Measurements from ENCODE around the gene GJC2. TPM values are rescaled to one million over a fixed set of nuclear protein-coding genes. Genes with fewer than 3 reads are reported as not detected.
A peak's percentile ranks its signal among the peaks of the same experiment; 100 is the strongest.

GJC2 gene
- total RNA-seq, 1 experiment from 2014 or later: 1.6 TPM

DNA sequence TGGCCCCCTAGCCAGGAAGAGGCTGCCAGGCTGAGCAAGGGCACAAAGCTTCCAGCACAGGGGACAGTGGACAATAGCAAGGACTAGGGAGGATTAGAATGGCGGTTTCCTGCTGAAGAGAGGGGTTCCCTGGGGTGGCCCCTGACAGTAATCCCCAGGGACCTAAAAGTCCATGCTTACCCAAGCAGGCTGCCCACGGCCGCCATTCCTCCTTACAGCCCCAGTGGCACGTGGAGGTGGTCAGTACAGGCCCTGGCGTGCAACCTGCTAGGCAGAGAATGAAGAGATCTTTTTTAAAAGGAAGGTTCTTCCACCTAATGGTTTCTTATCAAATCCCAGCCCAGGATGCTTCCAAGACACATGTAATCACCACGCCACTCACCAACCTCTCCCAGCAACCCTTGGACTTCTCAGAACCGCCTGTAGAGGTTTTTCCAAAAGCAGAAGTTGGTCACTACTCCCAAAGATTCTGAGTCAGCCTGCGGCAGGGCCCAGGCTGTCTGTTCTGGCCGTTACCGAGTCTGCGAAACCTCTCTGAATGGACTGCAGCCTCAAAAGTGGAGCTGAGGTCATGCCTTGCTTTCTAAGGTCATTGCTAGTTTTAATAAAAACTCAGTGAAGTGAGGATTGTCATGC is 41.6 kb upstream of the GJC2 start:
- H2AFZ ChIP-seq (ENCODE audit: low read length): no peak overlapping the region
- no peak overlapping the region for H2BK15ac ChIP-seq (ENCODE audit: low read depth, low read length)
- H3K27me3 Mint-ChIP-seq (ENCODE audit: low read depth): peaks cover 19% of the 10 kb centered on the region
- no peak for DNase-seq
- H3K36me3 Mint-ChIP-seq (ENCODE audit: insufficient read depth in 1 of 3, low read depth in 3 of 3): peaks cover 15 to 19% (median 16%) of the 10 kb centered on the region in 3 experiments; a peak in 6 of 7 replicates
- no peak overlapping the region for H4K91ac ChIP-seq (ENCODE audit: insufficient read length, low read depth, low read length)
- no peak overlapping the region for H2BK120ac ChIP-seq (ENCODE audit: low read depth, low read length, poor library complexity, severe bottlenecking)
- H3K27me3 ChIP-seq (ENCODE audit: insufficient read depth, low read length): no peaks in the 10 kb centered on the region
- no peak overlapping the region for H4K8ac ChIP-seq (replicated peaks; ENCODE audit: insufficient read length, low read depth, low read length)
- H4K5ac ChIP-seq (ENCODE audit: insufficient read length, low read depth, low read length): no peak overlapping the region
- no peak overlapping the region for H3K56ac ChIP-seq (ENCODE audit: insufficient read length, low read depth, low read length)
- TF ChIP-seq, protein P1, sequence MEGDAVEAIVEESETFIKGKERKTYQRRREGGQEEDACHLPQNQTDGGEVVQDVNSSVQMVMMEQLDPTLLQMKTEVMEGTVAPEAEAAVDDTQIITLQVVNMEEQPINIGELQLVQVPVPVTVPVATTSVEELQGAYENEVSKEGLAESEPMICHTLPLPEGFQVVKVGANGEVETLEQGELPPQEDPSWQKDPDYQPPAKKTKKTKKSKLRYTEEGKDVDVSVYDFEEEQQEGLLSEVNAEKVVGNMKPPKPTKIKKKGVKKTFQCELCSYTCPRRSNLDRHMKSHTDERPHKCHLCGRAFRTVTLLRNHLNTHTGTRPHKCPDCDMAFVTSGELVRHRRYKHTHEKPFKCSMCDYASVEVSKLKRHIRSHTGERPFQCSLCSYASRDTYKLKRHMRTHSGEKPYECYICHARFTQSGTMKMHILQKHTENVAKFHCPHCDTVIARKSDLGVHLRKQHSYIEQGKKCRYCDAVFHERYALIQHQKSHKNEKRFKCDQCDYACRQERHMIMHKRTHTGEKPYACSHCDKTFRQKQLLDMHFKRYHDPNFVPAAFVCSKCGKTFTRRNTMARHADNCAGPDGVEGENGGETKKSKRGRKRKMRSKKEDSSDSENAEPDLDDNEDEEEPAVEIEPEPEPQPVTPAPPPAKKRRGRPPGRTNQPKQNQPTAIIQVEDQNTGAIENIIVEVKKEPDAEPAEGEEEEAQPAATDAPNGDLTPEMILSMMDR (conservative IDR thresholded peaks at IDR 0.05): no peak
- H4K20me1 ChIP-seq (ENCODE audit: control insufficient read depth, insufficient read depth, insufficient read length): no peaks in the 10 kb centered on the region
- H3K23ac ChIP-seq (ENCODE audit: insufficient read length, low read depth, low read length): no peak overlapping the region
- no peaks in the 10 kb centered on the region for H3K9me3 Mint-ChIP-seq
- H3K4me3 Mint-ChIP-seq: peak overlapping the region; percentile 88 to 95
- peaks cover 3% of the 10 kb centered on the region for H3K79me1 ChIP-seq (ENCODE audit: insufficient read depth, low read depth, low read length, poor library complexity, severe bottlenecking)
- H3K4ac ChIP-seq (ENCODE audit: low read depth, low read length): no peak overlapping the region
- H2AK5ac ChIP-seq (ENCODE audit: insufficient read length, low read length): no peak overlapping the region
- H3K23me2 ChIP-seq (ENCODE audit: insufficient read length, low read depth, low read length, poor library complexity, severe bottlenecking): peaks cover 10% of the 10 kb centered on the region
- H3K4me2 ChIP-seq (ENCODE audit: insufficient read depth, insufficient read length, low read length): peak overlapping the region; percentile 87
- no peak overlapping the region for H3K18ac ChIP-seq (ENCODE audit: insufficient read length, low read depth, low read length)
- H2BK20ac ChIP-seq (ENCODE audit: low read depth, low read length, poor library complexity, severe bottlenecking): no peak overlapping the region
- H3K27ac ChIP-seq (ENCODE audit: insufficient read length, low read depth, low read length): no peak overlapping the region
- no peak overlapping the region for H2BK12ac ChIP-seq (ENCODE audit: insufficient read length, low read depth, low read length)
- peak overlapping the region in 2 of 3 experiments; percentile 31 to 90; a peak in 3 of 7 replicates for H3K27ac Mint-ChIP-seq
- no peak overlapping the region for H3K14ac ChIP-seq (ENCODE audit: insufficient read depth, low read length)
- H3K4me1 Mint-ChIP-seq: peaks cover 21 to 22% of the 10 kb centered on the region in 2 experiments
- peak overlapping the region; percentile 84 for H3K9ac ChIP-seq (ENCODE audit: extremely low read depth, insufficient read length, low read length)
- no peak overlapping the region for H3T11ph ChIP-seq (ENCODE audit: low read length)
- no peaks in the 10 kb centered on the region for H3K9me3 ChIP-seq (ENCODE audit: control insufficient read depth, low read depth, low read length)
- no CpG with 5 or more reads among the region's 11 CpGs for WGBS (ENCODE audit: extremely low coverage, insufficient read length, low lambda C conversion rate)
- no peaks in the 10 kb centered on the region for H3K4me1 ChIP-seq (ENCODE audit: insufficient read depth, low read length)
- H2BK5ac ChIP-seq (ENCODE audit: insufficient read length, low read length): no peak overlapping the region
- H3K79me2 ChIP-seq (ENCODE audit: insufficient read depth, low read length): no peaks in the 10 kb centered on the region

All from H9 (cell line).